GF-D8 (cell line): ENCODE results near the gene MLC1.
"Not testable (repeated sequence)": the region's sequence is repeated elsewhere in the genome, so short reads cannot be mapped to it uniquely, and the experiment has no call there.

Source experiments
- DNase-seq: peaks from one replicate; lab custom pipeline; 2025; lab: John Stamatoyannopoulos, UW

MLC1 gene

GRCh38 chr22:50102946-50103345, 17.7 kb upstream of the MLC1 start:
- DNase-seq, result no peak

DNA sequence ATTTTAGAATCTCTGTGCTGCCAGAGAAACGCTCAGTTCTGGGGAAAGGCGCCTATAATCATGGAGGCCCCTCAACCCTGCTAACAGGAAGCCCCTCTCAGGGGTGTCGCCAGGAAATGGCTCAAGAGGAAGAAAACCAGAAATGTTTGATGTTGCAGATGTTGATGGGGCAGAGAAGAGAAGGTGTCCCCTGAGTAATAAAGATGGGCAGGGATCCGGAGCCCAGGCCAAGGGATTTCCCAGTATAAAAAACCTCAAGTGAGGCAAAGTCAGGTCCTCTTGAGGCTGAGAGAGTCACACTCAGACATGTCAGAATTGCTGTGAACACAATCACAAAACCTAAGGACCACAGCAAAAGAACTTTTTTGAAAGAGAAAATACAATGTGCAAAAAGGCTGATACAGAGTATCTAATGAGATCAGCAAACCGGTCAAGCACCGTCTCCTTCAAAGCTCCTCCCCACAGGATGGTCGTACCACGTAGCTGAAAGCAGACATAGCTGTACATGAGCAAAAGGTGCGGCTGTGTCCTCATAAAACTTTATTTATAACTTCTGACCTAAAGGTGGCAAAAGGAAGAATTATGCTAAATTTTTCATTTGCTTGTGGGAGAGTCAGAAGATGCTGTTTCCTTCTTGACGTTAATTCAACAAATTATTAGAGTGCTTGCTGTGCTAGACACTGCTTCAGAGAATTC, 16.8 kb upstream of the MLC1 start:
- DNase-seq, result no peak

- no peak for DNase-seq
Observed at GRCh38 chr22:50098052-50098451, 12.8 kb upstream of the MLC1 start.

GRCh38 chr22:50092342-50092741, 7.1 kb upstream of the MLC1 start:
- DNase-seq, result no peak

DNA sequence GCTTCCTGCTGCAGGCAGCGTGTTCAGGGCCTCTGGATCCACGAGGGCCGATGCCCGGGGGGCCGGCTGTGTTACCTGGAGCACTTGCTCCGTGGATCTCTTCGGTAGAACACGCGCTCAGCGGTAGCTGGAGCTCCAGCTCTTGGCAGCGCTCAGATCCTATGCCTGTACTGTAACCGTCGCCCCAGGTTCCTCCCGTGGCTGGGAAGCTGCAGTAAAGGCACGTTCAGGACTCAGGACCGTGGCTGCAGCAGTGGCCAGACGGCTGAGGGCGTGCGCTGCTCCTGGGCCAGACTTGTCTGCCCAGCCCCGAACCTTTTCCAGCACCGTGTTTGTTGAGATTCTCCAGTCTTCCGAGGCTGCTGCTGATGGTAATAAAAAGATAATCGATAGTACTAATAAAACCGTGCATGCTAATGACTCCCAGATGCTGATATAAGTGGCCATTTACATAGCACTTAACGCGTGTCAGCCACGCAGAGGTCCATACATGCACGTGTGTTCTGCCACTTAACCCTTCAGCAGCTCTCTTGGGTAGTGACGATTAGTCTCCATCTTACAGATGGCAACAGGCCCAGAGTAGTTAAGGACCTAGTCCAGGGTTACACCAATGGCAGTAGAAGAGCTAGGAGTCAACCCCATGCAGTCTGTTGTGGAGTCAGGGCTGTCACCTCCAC, 6.0 kb upstream of the MLC1 start:
- no peak for DNase-seq

DNA sequence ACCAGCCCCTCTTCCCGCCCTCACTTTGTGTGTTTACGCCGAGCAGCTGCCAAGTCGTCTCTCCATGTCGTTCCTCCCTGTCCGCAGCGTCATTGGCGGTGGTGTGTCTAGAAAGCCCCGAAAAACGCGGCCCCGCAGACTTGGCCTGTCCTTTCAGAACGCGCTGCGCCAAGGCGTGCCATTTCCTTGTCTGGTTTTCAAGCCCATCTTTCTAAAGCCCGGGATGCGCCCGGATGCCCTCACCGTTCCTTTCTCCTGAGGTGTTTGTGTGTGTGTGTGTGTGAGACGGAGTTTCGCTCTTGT, 5.1 kb upstream of the MLC1 start:
- DNase-seq, result no peak

DNA sequence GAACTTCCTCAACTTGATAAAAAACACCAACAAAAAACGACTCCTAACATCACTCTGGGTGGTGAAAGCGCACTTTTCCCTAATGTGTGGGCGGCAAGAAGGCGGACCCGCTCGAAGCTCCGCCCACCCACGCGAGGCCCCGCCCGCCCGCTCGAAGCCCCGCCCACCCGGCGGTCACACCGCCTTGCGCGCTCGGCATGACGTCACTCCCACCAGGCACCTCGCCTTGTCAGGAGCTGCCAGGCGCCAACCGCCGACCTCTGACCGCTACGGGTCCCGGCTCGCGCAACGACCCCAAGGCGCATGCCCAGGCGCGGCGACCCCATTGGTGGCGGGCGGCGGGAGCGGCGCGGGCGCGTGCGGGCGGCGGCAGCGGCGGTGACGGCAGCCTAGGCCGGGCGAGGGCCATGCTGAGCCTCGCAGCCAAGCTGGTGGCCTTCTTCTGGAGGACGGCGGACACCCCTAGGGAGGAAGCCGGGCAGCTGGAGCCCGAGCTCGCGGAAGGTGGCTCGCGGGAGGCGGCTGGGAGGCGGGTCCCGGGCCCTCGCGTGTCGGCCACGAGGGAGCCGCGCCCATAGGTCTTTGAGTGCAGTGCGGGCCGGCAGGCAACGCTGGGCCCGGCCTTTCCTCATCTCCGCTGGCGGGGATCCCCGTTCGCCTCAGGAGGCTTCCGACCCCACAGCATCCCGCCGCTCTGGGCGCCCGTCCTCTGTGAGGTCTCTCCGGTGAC, 4.6 kb upstream of the MLC1 start, which contains the start of gene MOV10L1:
TSS of gene MOV10L1 (plus strand) at position 325 of the 730 bp plus-strand sequence. CDS start at position 408, 83 bp downstream.
- no peak for DNase-seq

DNA sequence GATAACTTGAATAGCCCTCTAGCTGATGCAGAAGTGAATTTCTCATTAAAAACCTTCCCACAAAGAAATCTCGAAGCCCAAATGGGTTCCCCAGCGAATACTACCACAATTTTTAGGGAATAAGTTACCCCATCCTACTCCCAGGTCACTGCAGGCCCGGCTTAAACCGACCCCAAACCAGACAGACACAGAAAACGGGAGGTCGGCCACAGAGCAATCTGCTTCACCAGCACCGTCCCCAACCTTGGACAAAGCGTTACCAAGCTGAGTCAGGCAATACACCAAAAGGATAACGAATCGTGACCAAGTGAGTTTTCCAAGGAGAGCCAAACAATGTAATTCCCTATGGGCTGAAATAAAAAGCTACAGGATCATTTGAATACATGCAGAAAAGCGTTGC, 4.0 kb upstream of the MLC1 start:
- no peak for DNase-seq

DNA sequence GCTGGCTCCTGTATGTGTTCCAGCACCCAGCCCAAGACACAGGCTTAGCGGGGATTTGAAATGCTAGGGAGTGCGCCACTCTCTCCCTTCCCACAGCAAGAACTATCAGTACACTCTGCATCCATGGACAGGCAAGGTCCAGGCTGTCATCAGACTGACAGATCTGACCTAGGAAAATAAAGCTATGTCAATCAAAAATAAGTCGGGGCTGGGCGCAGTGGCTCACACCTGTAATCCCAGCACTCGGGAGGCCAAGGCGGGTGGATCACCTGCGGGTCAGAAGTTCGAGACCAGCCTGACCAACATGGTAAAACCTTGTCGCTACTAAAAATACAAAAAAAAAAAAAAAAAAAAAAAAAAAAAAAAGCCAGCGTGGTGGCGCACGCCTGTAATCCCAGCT, 2.9 kb upstream of the MLC1 start:
- no peak for DNase-seq

- no peak for DNase-seq
Observed at GRCh38 chr22:50087646-50088045, 2.4 kb upstream of the MLC1 start.

DNA sequence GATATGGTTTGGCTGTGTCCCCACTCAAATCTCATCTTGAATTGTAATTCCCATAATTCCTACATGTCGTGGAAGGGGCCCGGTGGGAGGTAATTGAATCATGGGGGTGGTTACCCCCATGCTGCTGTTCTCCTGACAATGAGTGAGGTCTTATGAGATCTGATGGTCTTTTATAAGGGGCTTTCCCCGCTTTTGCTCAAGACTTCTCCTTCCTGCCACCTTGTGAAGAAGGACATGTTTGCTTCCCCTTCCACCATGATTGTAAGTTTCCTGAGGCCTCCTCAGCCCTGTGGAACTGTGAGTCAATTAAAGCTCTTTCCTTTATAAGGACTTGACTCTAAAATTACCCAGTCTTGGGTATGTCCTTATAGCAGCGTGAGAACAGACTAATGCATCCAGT, 1.7 kb upstream of the MLC1 start:
- DNase-seq, result not testable (repeated sequence)

- DNase-seq, result no peak
Observed at GRCh38 chr22:50086526-50086925, 1.3 kb upstream of the MLC1 start.

- DNase-seq, result peak; percentile 6
Observed at GRCh38 chr22:50084614-50085021, 608 bp downstream of the MLC1 start.

GRCh38 chr22:50084080-50084477, 1.1 kb downstream of the MLC1 start:
- no peak for DNase-seq

- DNase-seq, result no peak
Observed at GRCh38 chr22:50083462-50084079, 1.7 kb downstream of the MLC1 start.

GRCh38 chr22:50082961-50083461, 2.2 kb downstream of the MLC1 start:
- no peak for DNase-seq

- DNase-seq, result no peak
Observed at GRCh38 chr22:50082197-50082715, 3.0 kb downstream of the MLC1 start.

GRCh38 chr22:50081426-50082196, 3.6 kb downstream of the MLC1 start:
- DNase-seq, result no peak

DNA sequence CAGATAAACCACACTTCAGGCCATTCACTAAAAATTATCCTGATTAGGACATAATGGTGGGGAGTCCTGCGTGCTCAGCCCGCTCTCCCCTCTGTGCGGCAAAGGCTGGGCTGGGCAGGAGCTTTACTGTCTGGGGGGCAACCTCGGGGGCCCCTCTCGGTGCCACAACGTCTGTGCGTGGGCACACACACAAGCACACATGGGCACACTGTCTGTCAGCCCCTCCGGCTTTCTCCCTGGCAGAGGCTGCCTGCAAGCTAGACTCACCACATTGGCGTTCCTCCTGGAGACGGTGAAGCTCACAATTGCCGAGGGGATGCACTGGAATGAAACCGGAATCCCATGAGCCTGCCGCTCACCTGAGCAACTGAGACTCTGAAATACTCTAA, 5.2 kb downstream of the MLC1 start:
- DNase-seq, result no peak

DNA sequence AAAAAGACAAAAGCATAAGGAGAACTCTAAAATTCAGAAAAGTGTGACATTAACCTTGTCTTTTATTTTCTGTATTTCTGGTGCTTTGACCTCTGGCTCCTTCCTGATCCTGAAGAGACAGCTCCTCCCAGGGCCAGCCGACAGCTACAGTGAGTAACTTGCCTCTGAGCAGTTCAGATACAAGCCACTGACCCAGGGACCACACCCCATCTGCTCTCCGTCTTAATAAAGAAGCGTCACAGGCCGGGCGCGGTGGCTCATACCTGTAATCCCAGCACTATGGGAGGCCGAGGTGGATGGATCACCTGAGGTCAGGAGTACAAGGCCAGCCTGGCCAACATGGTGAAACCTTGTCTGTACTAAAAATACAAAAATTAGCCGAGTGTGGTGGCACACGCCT, 6.5 kb downstream of the MLC1 start:
- DNase-seq, result no peak

GRCh38 chr22:50078246-50078645, 7.0 kb downstream of the MLC1 start:
- no peak for DNase-seq
